Kidney epithelial cell (primary cell): ENCODE results near the gene RHEBL1. TPM values are rescaled to one million over a fixed set of nuclear protein-coding genes. Genes with fewer than 3 reads are reported as not detected.

Source experiments
- DNase-seq: peaks from one replicate; pipeline ENCODE4 v3.0.0-alpha.2; 2010; ENCODE audit warnings: low read depth
- H3K27me3 ChIP-seq: 2 replicates; pipeline ENCODE4 v1.6.0; 2011; ENCODE audit warnings: low read length; ENCODE audit not compliant: control insufficient read depth, insufficient read depth
- H3K36me3 ChIP-seq: 2 replicates; pipeline ENCODE4 v1.5.1; 2011; ENCODE audit warnings: low read length; ENCODE audit not compliant: control insufficient read depth, insufficient read depth
- H3K4me3 ChIP-seq: 2 replicates; pipeline ENCODE4 v1.5.1; 2011; ENCODE audit warnings: low read depth, mild to moderate bottlenecking, control low read depth, low read length
- total RNA-seq: library from RNA; depleted of rRNA; stranded (reverse); fragments of >200 nt; gene quantifications from 2 replicates; pipeline ENCODE4 v1.2.3, GENCODE V29; 2015
- TF ChIP-seq, protein P1 (sequence below): IDR thresholded peaks from 2 replicates; pipeline ENCODE4 v1.5.1; 2011; ENCODE audit warnings: mild to moderate bottlenecking, moderate library complexity, low read length, control low read depth, inconsistent platforms; ENCODE audit not compliant: insufficient read depth, poor library complexity, severe bottlenecking

Gene RHEBL1
- total RNA-seq, 1 donor from 2014 or later: 5.1 TPM

DNA sequence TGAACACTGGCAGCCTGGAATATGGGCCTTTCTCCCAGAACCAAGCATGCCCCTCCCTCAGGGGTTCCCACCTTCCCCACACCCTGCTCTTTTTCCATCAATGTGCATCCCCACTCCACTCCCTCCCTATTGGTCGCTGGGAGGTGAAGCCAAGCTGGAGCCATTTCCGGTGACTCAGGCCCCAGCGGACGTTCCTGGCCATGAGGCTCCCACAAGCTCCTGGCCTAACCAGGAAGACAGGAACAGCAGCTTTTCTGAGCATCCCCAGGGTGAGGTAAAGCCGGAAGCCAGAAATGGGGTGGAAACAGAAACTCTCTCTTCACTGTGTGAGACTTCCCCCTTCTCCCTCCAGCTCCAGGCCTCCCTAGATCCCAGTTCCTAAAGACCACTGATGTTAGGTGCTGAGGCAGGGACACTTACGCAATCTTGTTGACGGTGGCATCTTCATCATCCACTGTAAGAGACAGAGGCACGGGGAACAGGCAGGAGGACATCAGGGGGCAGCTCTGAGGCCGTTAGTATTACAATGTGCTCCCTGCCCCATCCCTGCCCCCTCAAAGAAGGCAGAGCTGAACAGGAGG is 35.8 kb upstream of the RHEBL1 start:
- Histone ChIP-seq H3K4me3 (no peak overlapping the region), H3K27me3 (no peaks in the 10 kb centered on the region), H3K36me3 (peaks cover 7% of the 10 kb centered on the region)
- DNase-seq: no peak
- TF ChIP-seq, protein P1, sequence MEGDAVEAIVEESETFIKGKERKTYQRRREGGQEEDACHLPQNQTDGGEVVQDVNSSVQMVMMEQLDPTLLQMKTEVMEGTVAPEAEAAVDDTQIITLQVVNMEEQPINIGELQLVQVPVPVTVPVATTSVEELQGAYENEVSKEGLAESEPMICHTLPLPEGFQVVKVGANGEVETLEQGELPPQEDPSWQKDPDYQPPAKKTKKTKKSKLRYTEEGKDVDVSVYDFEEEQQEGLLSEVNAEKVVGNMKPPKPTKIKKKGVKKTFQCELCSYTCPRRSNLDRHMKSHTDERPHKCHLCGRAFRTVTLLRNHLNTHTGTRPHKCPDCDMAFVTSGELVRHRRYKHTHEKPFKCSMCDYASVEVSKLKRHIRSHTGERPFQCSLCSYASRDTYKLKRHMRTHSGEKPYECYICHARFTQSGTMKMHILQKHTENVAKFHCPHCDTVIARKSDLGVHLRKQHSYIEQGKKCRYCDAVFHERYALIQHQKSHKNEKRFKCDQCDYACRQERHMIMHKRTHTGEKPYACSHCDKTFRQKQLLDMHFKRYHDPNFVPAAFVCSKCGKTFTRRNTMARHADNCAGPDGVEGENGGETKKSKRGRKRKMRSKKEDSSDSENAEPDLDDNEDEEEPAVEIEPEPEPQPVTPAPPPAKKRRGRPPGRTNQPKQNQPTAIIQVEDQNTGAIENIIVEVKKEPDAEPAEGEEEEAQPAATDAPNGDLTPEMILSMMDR: no peak

DNA sequence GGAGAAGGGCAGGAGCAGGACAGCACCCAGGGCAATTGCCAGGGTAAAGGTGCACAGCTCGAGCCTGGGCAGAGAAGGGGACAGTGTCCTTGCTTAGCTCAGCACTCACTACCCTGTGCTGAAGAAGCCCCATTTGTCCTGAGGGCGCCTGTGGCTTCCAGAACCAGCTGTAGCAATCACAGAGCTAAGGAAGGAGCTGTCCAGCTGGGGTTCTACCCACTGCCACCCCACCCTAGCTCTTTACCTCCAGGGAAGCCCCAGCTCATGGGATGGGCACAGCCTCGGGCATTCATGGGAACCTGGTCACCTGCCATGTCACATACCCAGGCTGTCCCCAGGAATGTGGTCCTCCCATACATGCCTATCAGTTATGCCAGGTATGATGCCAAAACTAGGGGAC is 35.0 kb upstream of the RHEBL1 start:
- H3K36me3 ChIP-seq: peaks cover 7% of the 10 kb centered on the region
- TF ChIP-seq, protein P1: no peak
- no peak for DNase-seq
- H3K27me3 ChIP-seq: no peaks in the 10 kb centered on the region
- H3K4me3 ChIP-seq: no peak overlapping the region

DNA sequence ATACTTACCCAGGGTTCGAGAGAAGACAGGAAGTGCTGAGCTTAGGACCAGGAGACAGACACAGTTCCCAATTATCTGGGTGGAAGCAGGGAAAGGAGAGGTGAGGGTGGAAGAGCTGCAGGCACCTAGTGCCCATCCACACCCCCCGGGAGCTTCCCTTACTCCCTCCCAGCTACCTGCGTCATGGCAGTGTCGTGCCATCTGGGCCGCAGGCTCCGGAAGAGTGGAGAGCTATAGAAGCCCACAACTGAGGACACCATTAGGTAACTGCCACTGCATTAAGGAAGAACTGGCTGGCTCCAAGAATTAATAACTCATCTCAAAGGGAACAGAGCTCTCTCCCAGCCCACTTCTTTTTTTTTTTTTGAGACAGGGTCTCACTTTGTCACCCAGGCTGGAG is 30.6 kb upstream of the RHEBL1 start:
- Histone ChIP-seq H3K36me3 (peaks cover 6% of the 10 kb centered on the region), H3K27me3 (no peaks in the 10 kb centered on the region), H3K4me3 (no peak overlapping the region)
- TF ChIP-seq, protein P1: no peak
- no peak for DNase-seq

DNA sequence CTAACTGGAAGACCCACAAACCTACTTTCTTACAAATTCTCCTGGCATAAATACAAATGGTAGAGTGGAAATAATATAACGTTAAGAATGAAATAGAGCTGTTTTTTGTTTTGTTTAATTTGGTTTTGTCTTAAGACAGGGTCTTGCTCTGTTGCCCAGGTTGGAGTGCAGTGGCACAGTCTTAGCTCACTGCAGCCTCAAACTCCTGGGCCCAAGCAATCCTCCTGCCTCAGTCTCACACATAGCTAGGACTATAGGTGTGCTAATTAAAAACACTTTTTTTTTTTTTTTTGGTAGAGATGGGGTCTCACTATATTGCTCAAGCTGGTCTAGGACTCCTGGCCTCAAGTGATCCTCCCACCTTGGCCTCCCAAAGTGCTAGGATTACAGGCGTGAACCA is 28.9 kb upstream of the RHEBL1 start:
- H3K27me3 ChIP-seq: peaks cover 13% of the 10 kb centered on the region
- TF ChIP-seq, protein P1: no peak
- no peak overlapping the region for H3K4me3 ChIP-seq
- H3K36me3 ChIP-seq: peaks cover 3% of the 10 kb centered on the region
- no peak for DNase-seq

DNA sequence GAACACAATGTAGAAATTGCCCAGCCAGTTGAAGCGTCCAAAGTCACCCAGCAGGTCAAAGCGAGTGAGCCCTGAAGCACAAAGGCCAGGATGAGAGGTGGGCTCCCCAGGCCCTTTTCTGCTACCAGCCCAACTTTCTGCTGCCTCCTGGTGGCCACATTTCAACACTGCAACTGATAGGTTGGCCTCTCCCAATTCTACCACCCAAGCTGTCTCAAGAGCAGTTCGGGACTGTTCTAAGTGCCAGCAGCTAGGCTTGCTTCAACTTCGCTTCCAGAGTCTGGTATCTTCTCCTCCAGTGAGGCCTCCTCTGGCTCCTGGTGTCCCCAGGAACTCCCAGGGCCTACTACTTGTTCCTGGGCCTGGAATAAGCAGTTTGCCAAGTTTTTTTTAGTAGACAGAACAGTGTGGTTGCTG is 28.3 kb upstream of the RHEBL1 start:
- Histone ChIP-seq H3K4me3 (no peak overlapping the region), H3K36me3 (peaks cover 3% of the 10 kb centered on the region), H3K27me3 (peaks cover 16% of the 10 kb centered on the region)
- TF ChIP-seq, protein P1: peak; percentile 78
- DNase-seq: no peak

DNA sequence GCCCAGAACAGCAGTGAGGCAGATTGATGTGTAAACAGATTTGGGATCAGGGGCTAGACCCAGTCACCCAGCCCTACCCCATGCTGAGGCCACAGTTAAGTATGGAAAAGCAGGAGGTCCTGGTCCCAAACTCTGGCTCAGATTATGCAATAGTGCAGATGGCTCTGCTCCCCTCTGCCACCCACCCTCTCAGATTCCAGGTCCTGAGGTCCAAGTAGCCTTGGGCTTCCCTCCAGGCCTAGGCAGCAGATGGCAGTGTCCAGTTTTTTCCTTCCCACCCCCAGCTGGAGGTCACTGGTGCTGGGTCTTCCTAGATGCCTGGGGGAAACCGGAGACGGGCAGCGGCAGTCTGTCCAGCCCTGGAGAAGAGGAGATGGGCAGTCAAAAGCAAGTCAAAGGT is 27.6 kb upstream of the RHEBL1 start:
- H3K27me3 ChIP-seq: peaks cover 16% of the 10 kb centered on the region

More for the DNA sequence above, 27.6 kb upstream of the RHEBL1 start:
- TF ChIP-seq, protein P1: no peak
- no peak overlapping the region for H3K4me3 ChIP-seq
- DNase-seq: no peak
- peaks cover 3% of the 10 kb centered on the region for H3K36me3 ChIP-seq
